Gastrocnemius medialis (tissue), 4 donors: ENCODE measurements around the gene ARNT2. TPM values are rescaled to one million over a fixed set of nuclear protein-coding genes. Genes with fewer than 3 reads are reported as not detected.

Experiments
- ATAC-seq, 2 donors: fragments of 150-250 bp; one replicate each; pipeline ENCODE4 v1.9.1; 2016
- DNase-seq, 2 donors: peaks; one replicate each; pipeline ENCODE4 v3.0.0-alpha.2; 2019
- H3K27ac ChIP-seq, 4 donors: fragments of 200-600 bp; sonication (generic); 1 replicate in 1 of 4; 2 replicates in 3 of 4; pipeline ENCODE4 v1.5.1; 2016 to 2018; ENCODE audit warnings: mild to moderate bottlenecking in 2 of 4, moderate library complexity in 1 of 4
- H3K27me3 ChIP-seq, 3 donors: fragments of 200-600 bp; sonication (generic) in 2 of 3; 1 replicate in 1 of 3; 2 replicates in 2 of 3; pipeline versions ENCODE4 v1.5.1 to v1.6.0; 2016 to 2019; ENCODE audit warnings: mild to moderate bottlenecking in 1 of 3, moderate library complexity in 1 of 3
- H3K36me3 ChIP-seq, 2 donors: fragments of 200-600 bp; sonication (generic) in 1 of 2; one replicate each; pipeline ENCODE4 v1.5.1; 2017 to 2018
- H3K4me1 ChIP-seq, 2 donors: fragments of 200-600 bp; sonication (generic) in 1 of 2; one replicate each; pipeline ENCODE4 v1.5.1; 2016 to 2017; ENCODE audit warnings: mild to moderate bottlenecking in 2 of 2
- H3K4me3 ChIP-seq, 4 donors: fragments of 200-600 bp; sonication (generic) in 3 of 4; 1 replicate in 1 of 4; 2 replicates in 3 of 4; pipeline ENCODE4 v1.5.1; 2016 to 2019; ENCODE audit warnings: mild to moderate bottlenecking in 2 of 4
- H3K9me3 ChIP-seq, 3 donors: fragments of 200-600 bp; sonication (generic) in 2 of 3; 1 replicate in 1 of 3; 2 replicates in 2 of 3; pipeline ENCODE4 v1.5.1; 2016 to 2019
- POLR2A ChIP-seq, 2 donors: fragments of 450-650 bp; IDR thresholded peaks; one replicate each; pipeline ENCODE4 v1.6.1; 2017; ENCODE audit warnings: antibody characterized with exemption in 2 of 2, mild to moderate bottlenecking in 2 of 2, moderate library complexity in 2 of 2
- in situ Hi-C, 4 donors: fragments of 200-750 bp; cut with MboI; loops; one replicate each; pipeline versions ENCODE4 v1.15.0 to v1.8.0; 2017; ENCODE audit warnings: low sequenced_read_pairs in 4 of 4
- intact Hi-C: fragments of 100-400 bp; cut with DNase I; formaldehyde crosslinking; loops from one replicate; pipeline ENCODE4 v1.15.1; 2023; ENCODE audit warnings: low total_unique reads
- total RNA-seq, 4 donors: library from RNA; depleted of rRNA; stranded (reverse); fragments of >200 nt; gene quantifications; one replicate each; pipeline versions ENCODE4 v1.1.0 to v1.2.3, GENCODE V29; 2016
- TF ChIP-seq, protein P1 (sequence below), 5 experiments: fragments of 450-650 bp in 3 of 5; fragments of 200-600 bp in 2 of 5; sonication (generic) in 2 of 5; IDR thresholded peaks in 4 of 5; conservative IDR thresholded peaks in 1 of 5; 1 replicate in 4 of 5; 2 replicates in 1 of 5; pipeline ENCODE4 v1.5.1; 2016 to 2019; ENCODE audit warnings: antibody characterized with exemption in 5 of 5, mild to moderate bottlenecking in 3 of 5, moderate library complexity in 3 of 5

ARNT2 gene
- total RNA-seq, 4 donors from 2014 or later = 4.1 to 23.5 (median 6.6) TPM

DNA sequence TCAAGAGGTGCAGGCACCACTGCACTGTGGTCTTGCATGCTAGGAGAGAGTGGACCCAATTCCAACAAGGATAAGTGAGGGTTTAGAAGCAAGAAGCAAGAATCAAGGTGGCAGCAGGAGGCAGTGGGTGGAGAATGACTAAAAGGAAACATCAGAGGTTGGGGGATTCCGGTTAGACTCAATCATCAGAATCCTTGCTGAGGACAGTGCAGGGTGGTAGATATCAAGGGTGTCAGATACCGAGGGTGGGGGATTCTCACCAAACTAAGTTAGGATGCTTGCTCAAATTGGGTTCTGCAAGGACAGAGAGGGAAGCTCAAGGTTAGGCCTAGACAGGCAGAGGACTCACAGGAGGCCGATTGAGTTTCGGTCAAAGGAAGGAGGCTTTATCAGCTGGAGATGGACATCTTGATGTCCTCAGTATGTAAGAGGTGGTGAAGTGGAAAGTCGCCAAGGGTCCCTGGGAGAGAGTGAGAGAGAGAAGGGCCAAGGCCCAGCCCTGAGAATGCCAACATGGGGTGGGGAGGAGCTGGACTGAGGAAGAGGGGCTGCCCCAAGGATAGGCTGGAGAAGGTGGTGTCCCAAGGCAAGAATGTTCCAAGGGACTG, 102.2 kb downstream of the ARNT2 start:
- ATAC-seq (no peak), DNase-seq (no peak)
- TF ChIP-seq POLR2A (IDR thresholded peaks at IDR 0.05) = no peak
- TF ChIP-seq, protein P1, sequence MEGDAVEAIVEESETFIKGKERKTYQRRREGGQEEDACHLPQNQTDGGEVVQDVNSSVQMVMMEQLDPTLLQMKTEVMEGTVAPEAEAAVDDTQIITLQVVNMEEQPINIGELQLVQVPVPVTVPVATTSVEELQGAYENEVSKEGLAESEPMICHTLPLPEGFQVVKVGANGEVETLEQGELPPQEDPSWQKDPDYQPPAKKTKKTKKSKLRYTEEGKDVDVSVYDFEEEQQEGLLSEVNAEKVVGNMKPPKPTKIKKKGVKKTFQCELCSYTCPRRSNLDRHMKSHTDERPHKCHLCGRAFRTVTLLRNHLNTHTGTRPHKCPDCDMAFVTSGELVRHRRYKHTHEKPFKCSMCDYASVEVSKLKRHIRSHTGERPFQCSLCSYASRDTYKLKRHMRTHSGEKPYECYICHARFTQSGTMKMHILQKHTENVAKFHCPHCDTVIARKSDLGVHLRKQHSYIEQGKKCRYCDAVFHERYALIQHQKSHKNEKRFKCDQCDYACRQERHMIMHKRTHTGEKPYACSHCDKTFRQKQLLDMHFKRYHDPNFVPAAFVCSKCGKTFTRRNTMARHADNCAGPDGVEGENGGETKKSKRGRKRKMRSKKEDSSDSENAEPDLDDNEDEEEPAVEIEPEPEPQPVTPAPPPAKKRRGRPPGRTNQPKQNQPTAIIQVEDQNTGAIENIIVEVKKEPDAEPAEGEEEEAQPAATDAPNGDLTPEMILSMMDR (IDR thresholded peaks at IDR 0.05 in 4 of 5, conservative IDR thresholded peaks at IDR 0.05 in 1 of 5) = no peak
- Histone ChIP-seq H3K27me3 (no peaks in the 10 kb centered on the region), H3K36me3 (no peaks in the 10 kb centered on the region), H3K9me3 (no peaks in the 10 kb centered on the region), H3K4me1 (peaks cover 0 to 6% of the 10 kb centered on the region in 2 donors), H3K27ac (no peak overlapping the region), H3K4me3 (no peak overlapping the region)
- in situ Hi-C loops = no loop called here
- intact Hi-C loops = no loop called here

DNA sequence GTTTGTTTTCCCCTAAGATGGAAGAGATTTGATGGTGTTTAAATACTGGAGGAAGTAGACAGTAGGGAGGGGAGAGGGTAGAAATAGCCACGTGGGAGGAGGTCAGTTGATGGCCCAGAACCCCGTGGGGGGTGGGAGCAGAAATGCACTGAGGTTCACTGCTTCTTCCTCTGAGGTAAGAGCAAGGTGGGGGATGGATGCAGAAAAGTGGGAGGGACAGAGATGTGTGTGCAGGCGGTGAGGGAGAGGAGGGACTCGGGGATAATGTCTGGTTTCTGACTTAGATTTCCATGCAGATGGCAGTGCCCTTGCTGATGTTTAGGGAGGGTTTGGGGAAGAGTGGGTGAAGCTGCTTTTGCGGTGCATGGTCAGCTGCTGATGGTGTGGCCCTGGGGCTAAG, 102.9 kb downstream of the ARNT2 start:
- H3K27ac ChIP-seq = no peak overlapping the region
- H3K4me3 ChIP-seq = no peak overlapping the region
- intact Hi-C loops = no loop called here
- peaks cover 0 to 6% of the 10 kb centered on the region in 2 donors for H3K4me1 ChIP-seq
- in situ Hi-C loops = no loop called here
- DNase-seq (no peak), ATAC-seq (no peak)
- H3K36me3 ChIP-seq = no peaks in the 10 kb centered on the region
- no peaks in the 10 kb centered on the region for H3K27me3 ChIP-seq
- H3K9me3 ChIP-seq = no peaks in the 10 kb centered on the region
- TF ChIP-seq, protein P1 (IDR thresholded peaks at IDR 0.05 in 4 of 5, conservative IDR thresholded peaks at IDR 0.05 in 1 of 5) = no peak
- TF ChIP-seq POLR2A (IDR thresholded peaks at IDR 0.05) = no peak

GRCh38 chr15:80507638-80508316, 103.6 kb downstream of the ARNT2 start:
- DNase-seq (no peak), ATAC-seq (peak in 1 of 2 donors; percentile 34)
- no peaks in the 10 kb centered on the region for H3K9me3 ChIP-seq
- H3K27ac ChIP-seq = no peak overlapping the region
- in situ Hi-C loops (no loop called here), intact Hi-C loops (no loop called here)
- H3K4me1 ChIP-seq = peaks cover 0 to 5% of the 10 kb centered on the region in 2 donors
- TF ChIP-seq, protein P1 (IDR thresholded peaks at IDR 0.05 in 4 of 5, conservative IDR thresholded peaks at IDR 0.05 in 1 of 5) = no peak
- no peak for TF ChIP-seq POLR2A (IDR thresholded peaks at IDR 0.05)
- no peaks in the 10 kb centered on the region for H3K27me3 ChIP-seq
- no peak overlapping the region for H3K4me3 ChIP-seq
- H3K36me3 ChIP-seq = no peaks in the 10 kb centered on the region

DNA sequence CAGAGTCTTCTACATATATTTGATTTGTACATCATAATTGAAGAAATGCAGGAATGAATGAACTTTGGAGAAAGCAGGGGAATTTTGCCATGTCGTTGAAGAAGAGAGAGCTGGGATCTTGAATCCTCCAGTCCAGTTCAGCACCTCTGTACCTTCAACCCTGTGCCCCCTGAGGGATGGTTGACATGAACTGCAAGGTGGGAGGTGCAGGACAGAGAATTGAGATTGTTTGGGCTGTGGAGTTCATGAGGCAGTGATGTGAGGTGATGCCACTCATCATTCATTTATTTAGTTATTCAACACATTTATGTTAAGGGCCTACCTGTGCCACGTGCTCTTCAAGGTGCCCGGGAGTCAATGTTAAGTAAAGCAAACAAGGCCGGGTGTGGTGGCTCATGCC, 104.6 kb downstream of the ARNT2 start:
- intact Hi-C loops (no loop called here), in situ Hi-C loops (no loop called here)
- no peak for ATAC-seq
- H3K9me3 ChIP-seq = no peaks in the 10 kb centered on the region
- no peak overlapping the region for H3K27ac ChIP-seq
- no peak for DNase-seq
- no peaks in the 10 kb centered on the region for H3K27me3 ChIP-seq
- no peaks in the 10 kb centered on the region for H3K4me1 ChIP-seq
- TF ChIP-seq POLR2A (IDR thresholded peaks at IDR 0.05) = no peak
- TF ChIP-seq, protein P1 (IDR thresholded peaks at IDR 0.05 in 4 of 5, conservative IDR thresholded peaks at IDR 0.05 in 1 of 5) = no peak
- H3K4me3 ChIP-seq = no peak overlapping the region
- H3K36me3 ChIP-seq = no peaks in the 10 kb centered on the region
